Sigmoid colon (tissue), 7 donors: ENCODE measurements around the gene ZNF180. TPM values are rescaled to one million over a fixed set of nuclear protein-coding genes. Genes with fewer than 3 reads are reported as not detected.
"Not testable (repeated sequence)": the region's sequence is repeated elsewhere in the genome, so short reads cannot be mapped to it uniquely, and the experiment has no call there.

Source experiments
- DNase-seq: peaks from one replicate; pipeline ENCODE4 v3.0.0-alpha.2; 2019
- H3K27ac ChIP-seq, 4 donors: fragments of 200-600 bp; sonication (generic); one replicate each; pipeline ENCODE4 v1.5.1; 2016 to 2019; ENCODE audit warnings: mild to moderate bottlenecking in 1 of 4
- H3K27me3 ChIP-seq, 3 donors: fragments of 200-600 bp; sonication (generic); one replicate each; pipeline ENCODE4 v1.5.1; 2019; ENCODE audit warnings: mild to moderate bottlenecking in 1 of 3
- H3K36me3 ChIP-seq, 4 donors: fragments of 200-600 bp; sonication (generic); one replicate each; pipeline ENCODE4 v1.5.1; 2016 to 2019
- H3K4me1 ChIP-seq, 4 donors: fragments of 200-600 bp; sonication (generic); one replicate each; pipeline ENCODE4 v1.5.1; 2017 to 2019
- H3K4me3 ChIP-seq, 4 donors: fragments of 200-600 bp; sonication (generic); one replicate each; pipeline ENCODE4 v1.5.1; 2017 to 2019; ENCODE audit warnings: mild to moderate bottlenecking in 2 of 4, moderate library complexity in 1 of 4
- H3K9me3 ChIP-seq, 4 donors: fragments of 200-600 bp in 3 of 4; sonication (generic) in 3 of 4; one replicate each; pipeline versions ENCODE4 v1.5.1 to v1.6.1; 2013 to 2019
- EP300 ChIP-seq, 4 donors: sonication (generic); formaldehyde crosslinking; IDR thresholded peaks; one replicate each; pipeline ENCODE4 v1.6.1; 2017; ENCODE audit warnings: antibody characterized with exemption in 4 of 4
- POLR2A ChIP-seq, 2 donors: fragments of 450-650 bp; IDR thresholded peaks; one replicate each; pipeline ENCODE4 v1.6.1; 2016; ENCODE audit warnings: antibody characterized with exemption in 2 of 2, mild to moderate bottlenecking in 2 of 2, moderate library complexity in 2 of 2
- POLR2AphosphoS5 ChIP-seq, 4 donors: sonication (generic); formaldehyde crosslinking; IDR thresholded peaks; one replicate each; pipeline ENCODE4 v1.6.1; 2017; ENCODE audit warnings: antibody characterized with exemption in 4 of 4
- WGBS, 2 donors: extraction: QIAGEN DNeasy Blood & Tissue Kit; methylation state at CpG; one replicate each; pipeline ENCODE4 v1.1.7; 2013; 5-methylcytosine and 5-hydroxymethylcytosine counted together
- intact Hi-C: fragments of 100-400 bp; cut with DNase I; formaldehyde crosslinking; loops from one replicate; pipeline ENCODE4 v1.15.1; 2023
- polyA plus RNA-seq, 3 donors: library from polyadenylated mRNA; stranded (reverse); fragments of 200-250 nt; gene quantifications; one replicate each; pipeline ENCODE4 v1.2.3, GENCODE V29; 2013
- total RNA-seq, 4 donors: library from RNA; depleted of rRNA; stranded (reverse); fragments of >200 nt; gene quantifications; one replicate each; pipeline ENCODE4 v1.1.0, GENCODE V29; 2016
- TF ChIP-seq, protein P1 (sequence below), 4 experiments: fragments of 450-650 bp in 3 of 4; fragments of 200-600 bp in 1 of 4; IDR thresholded peaks; one replicate each; pipeline ENCODE4 v1.5.1; 2016 to 2019; ENCODE audit warnings: antibody characterized with exemption in 4 of 4, mild to moderate bottlenecking in 3 of 4, moderate library complexity in 2 of 4
- donor health status: healthy with polysubstance abuse.
- donor health status: Bipolar disorder and iron deficiency.
- donor health status: healthy.

The ZNF180 gene
- total and polyA plus RNA-seq, 7 donors = 2.4 to 19.5 (median 8.4) TPM

DNA sequence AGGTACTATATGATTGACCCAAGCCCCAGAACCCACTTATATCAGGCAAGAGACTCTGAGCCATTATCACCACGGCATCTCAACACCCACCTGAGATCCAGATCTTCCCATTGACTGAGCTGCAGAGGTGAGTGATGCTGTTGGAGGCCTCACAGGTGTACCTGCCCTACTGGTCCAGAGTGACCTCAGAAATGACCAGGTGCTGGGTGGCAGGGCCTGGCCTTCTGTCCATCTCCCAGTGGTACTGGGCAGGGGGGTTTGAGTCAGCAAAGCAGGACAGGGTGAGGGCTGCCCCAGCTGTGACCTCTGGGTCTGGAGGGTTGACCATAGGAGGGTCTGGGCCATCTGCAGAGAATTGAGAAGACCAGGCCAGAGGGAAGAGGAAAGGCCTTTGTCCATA lies 42.3 kb upstream of the ZNF180 start:
- DNase-seq = no peak
- TF ChIP-seq POLR2AphosphoS5 (IDR thresholded peaks at IDR 0.05) (no peak), EP300 (IDR thresholded peaks at IDR 0.05) (no peak), POLR2A (IDR thresholded peaks at IDR 0.05) (no peak)
- TF ChIP-seq, protein P1, sequence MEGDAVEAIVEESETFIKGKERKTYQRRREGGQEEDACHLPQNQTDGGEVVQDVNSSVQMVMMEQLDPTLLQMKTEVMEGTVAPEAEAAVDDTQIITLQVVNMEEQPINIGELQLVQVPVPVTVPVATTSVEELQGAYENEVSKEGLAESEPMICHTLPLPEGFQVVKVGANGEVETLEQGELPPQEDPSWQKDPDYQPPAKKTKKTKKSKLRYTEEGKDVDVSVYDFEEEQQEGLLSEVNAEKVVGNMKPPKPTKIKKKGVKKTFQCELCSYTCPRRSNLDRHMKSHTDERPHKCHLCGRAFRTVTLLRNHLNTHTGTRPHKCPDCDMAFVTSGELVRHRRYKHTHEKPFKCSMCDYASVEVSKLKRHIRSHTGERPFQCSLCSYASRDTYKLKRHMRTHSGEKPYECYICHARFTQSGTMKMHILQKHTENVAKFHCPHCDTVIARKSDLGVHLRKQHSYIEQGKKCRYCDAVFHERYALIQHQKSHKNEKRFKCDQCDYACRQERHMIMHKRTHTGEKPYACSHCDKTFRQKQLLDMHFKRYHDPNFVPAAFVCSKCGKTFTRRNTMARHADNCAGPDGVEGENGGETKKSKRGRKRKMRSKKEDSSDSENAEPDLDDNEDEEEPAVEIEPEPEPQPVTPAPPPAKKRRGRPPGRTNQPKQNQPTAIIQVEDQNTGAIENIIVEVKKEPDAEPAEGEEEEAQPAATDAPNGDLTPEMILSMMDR (IDR thresholded peaks at IDR 0.05) = no peak
- Histone ChIP-seq H3K9me3 (no peaks in the 10 kb centered on the region), H3K4me1 (no peaks in the 10 kb centered on the region), H3K27ac (no peak overlapping the region), H3K27me3 (peaks cover 0 to 6% (median 0%) of the 10 kb centered on the region in 3 donors), H3K36me3 (no peaks in the 10 kb centered on the region), H3K4me3 (no peak overlapping the region)
- 0% methylated on average over 1 of the region's 1 CpG for WGBS, 2 donors
- intact Hi-C loops = no loop called here

DNA sequence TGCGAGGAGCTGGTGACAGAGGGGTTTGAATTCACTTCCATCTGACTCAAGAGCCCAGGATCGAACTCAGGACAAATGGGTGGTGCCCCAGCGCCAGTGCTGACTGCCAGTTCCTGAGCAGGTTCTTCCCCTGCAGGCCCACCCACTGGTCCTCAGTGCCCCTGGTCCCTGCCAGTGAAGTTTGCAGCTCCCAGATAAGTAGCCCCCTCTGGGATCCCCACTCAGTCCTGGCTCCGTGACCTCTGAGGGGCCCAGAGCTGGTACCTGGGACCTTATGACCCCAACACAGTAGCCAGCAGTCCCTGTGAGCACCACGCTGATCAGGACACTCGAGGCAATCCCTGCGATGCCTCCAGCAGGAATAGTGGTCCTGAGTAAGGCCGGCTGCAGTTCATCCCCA lies 40.4 kb upstream of the ZNF180 start:
- Histone ChIP-seq H3K9me3 (no peaks in the 10 kb centered on the region), H3K27ac (no peak overlapping the region), H3K36me3 (no peaks in the 10 kb centered on the region), H3K27me3 (peaks cover 0 to 6% (median 0%) of the 10 kb centered on the region in 3 donors), H3K4me1 (no peaks in the 10 kb centered on the region), H3K4me3 (no peak overlapping the region)
- 77 to 78% methylated on average over 8 of the region's 8 CpGs for WGBS, 2 donors
- intact Hi-C loops = no loop called here
- TF ChIP-seq, protein P1 (IDR thresholded peaks at IDR 0.05) = no peak
- TF ChIP-seq POLR2AphosphoS5 (IDR thresholded peaks at IDR 0.05) (no peak), EP300 (IDR thresholded peaks at IDR 0.05) (no peak), POLR2A (IDR thresholded peaks at IDR 0.05) (no peak)
- no peak for DNase-seq

DNA sequence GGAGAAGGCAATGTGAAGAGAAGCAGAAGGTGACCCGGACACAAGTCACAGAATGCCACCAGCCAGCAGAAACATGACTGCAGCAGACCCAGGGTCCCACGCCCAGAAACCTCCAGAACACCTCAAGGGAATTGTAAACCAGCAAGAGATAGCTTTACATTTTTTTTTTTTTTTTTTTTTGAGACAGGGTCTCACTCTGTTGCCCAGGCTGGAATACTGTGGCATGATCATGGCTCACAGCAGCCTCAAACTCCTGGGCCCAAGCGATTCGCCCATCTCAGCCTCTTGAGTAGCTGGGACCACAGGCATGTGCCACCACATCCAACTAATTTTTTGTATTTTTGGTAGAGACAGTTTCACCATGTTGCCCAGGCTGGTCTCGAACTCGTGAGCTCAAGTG lies 39.7 kb upstream of the ZNF180 start:
- TF ChIP-seq EP300 (IDR thresholded peaks at IDR 0.05) = no peak
- no peak for TF ChIP-seq POLR2AphosphoS5 (IDR thresholded peaks at IDR 0.05)
- TF ChIP-seq POLR2A (IDR thresholded peaks at IDR 0.05) = no peak
- TF ChIP-seq, protein P1 (IDR thresholded peaks at IDR 0.05) = no peak
- DNase-seq = no peak
- H3K4me1 ChIP-seq = no peaks in the 10 kb centered on the region
- H3K27ac ChIP-seq = no peak overlapping the region
- intact Hi-C loops = no loop called here
- H3K36me3 ChIP-seq = no peaks in the 10 kb centered on the region
- peaks cover 0 to 6% (median 0%) of the 10 kb centered on the region in 3 donors for H3K27me3 ChIP-seq
- H3K9me3 ChIP-seq = no peaks in the 10 kb centered on the region
- WGBS, 2 donors = 83 to 85% methylated on average over 6 of the region's 6 CpGs
- H3K4me3 ChIP-seq = no peak overlapping the region

DNA sequence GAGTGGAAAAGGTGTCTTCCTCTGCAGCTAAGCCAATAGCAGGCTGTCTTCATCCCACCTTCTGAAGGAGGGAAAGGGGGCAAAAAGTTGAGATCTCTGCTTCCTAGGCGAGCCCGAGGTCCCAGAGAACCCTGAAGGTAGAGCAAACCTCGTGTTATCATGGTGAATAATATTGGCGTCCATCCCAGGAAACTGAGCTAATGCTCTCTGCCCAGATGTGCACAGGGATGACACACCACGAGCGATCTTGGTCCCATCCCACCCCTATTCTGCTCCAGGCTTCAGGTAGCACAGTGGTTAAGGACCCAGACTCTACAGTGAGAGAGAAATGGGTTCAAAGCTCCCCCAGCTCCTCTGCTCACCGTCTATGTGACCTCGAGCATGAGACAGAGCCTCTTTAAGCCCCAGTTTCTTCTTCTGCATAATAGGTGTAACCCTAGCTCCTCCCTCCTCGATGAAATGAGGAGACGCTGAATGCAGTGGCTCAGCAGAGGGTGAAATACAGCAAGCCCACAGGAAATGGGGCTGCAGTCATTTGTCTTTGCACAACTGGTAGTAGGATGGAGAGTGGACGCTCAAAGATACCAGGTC lies 39.0 kb upstream of the ZNF180 start:
- 68 to 73% methylated on average over 11 of the region's 11 CpGs for WGBS, 2 donors
- no peaks in the 10 kb centered on the region for H3K9me3 ChIP-seq
- no peak for TF ChIP-seq POLR2AphosphoS5 (IDR thresholded peaks at IDR 0.05)
- TF ChIP-seq POLR2A (IDR thresholded peaks at IDR 0.05) = no peak
- TF ChIP-seq, protein P1 (IDR thresholded peaks at IDR 0.05) = no peak
- no peak for TF ChIP-seq EP300 (IDR thresholded peaks at IDR 0.05)
- no peaks in the 10 kb centered on the region for H3K4me1 ChIP-seq
- H3K27ac ChIP-seq = no peak overlapping the region
- H3K4me3 ChIP-seq = no peak overlapping the region
- no peak for DNase-seq
- intact Hi-C loops = no loop called here
- no peaks in the 10 kb centered on the region for H3K36me3 ChIP-seq
- peaks cover 0 to 5% (median 0%) of the 10 kb centered on the region in 3 donors for H3K27me3 ChIP-seq

DNA sequence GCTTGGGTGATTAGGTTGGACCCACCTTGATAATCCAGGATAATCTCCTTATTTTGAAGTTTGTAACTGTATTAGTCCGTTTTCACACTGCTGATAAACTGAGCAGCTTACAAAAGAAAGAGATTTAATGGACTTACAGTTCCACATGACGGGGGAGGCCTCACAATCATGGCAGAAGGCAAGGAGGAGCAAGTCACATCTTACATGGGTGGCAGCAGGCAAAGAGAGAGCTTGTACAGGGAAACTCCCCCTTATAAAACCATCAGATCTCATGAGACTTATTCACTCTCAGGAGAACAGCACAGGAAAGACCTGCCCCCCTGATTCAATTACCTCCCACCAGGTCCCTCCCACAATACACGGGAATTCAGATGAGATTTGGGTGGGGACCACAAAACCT lies 35.0 kb upstream of the ZNF180 start:
- intact Hi-C loops, DNase-seq, H3K36me3 ChIP-seq, H3K9me3 ChIP-seq, H3K4me3 ChIP-seq, H3K4me1 ChIP-seq, H3K27me3 ChIP-seq, H3K27ac ChIP-seq: not testable (repeated sequence)
- WGBS, 2 donors = 58 to 65% methylated on average over 3 of the region's 3 CpGs
